BE2C (cell line): ENCODE measurements around the gene COPS3.
A peak's percentile ranks its signal among the peaks of the same experiment; 100 is the strongest.

ENCODE experiments used
- DNase-seq: peaks from one replicate; pipeline ENCODE4 v3.0.0-alpha.2; 2020
- H3K27me3 ChIP-seq: fragments of 250-450 bp; sonication (Bioruptor Pico); 2 replicates; pipeline ENCODE4 v1.5.1; 2020; ENCODE audit warnings: mild to moderate bottlenecking
- H3K36me3 ChIP-seq: fragments of 250-450 bp; sonication (Bioruptor Pico); 2 replicates; pipeline ENCODE4 v1.5.1; 2020; ENCODE audit warnings: mild to moderate bottlenecking
- H3K4me1 ChIP-seq: fragments of 250-450 bp; sonication (Bioruptor Pico); 2 replicates; pipeline ENCODE4 v1.5.1; 2020
- H3K4me3 ChIP-seq: 2 replicates; pipeline ENCODE4 v1.5.1; 2011; ENCODE audit warnings: low read depth, low read length
- H3K9me3 ChIP-seq: fragments of 250-450 bp; sonication (Bioruptor Pico); 2 replicates; pipeline ENCODE4 v1.5.1; 2020
- CTCF ChIP-seq: IDR thresholded peaks from 2 replicates; pipeline ENCODE4 v1.5.1; 2012; ENCODE audit warnings: mild to moderate bottlenecking, low read depth, low read length

The COPS3 gene

GRCh38 chr17:17314501-17315071 lies 33.5 kb upstream of the COPS3 start:
- H3K36me3 ChIP-seq = no peaks in the 10 kb centered on the region
- no peaks in the 10 kb centered on the region for H3K27me3 ChIP-seq
- H3K4me1 ChIP-seq = no peaks in the 10 kb centered on the region
- no peak overlapping the region for H3K4me3 ChIP-seq
- no peaks in the 10 kb centered on the region for H3K9me3 ChIP-seq
- TF ChIP-seq CTCF = no peak
- no peak for DNase-seq

GRCh38 chr17:17313350-17313991 lies 32.4 kb upstream of the COPS3 start:
- Histone ChIP-seq H3K9me3 (no peaks in the 10 kb centered on the region), H3K4me3 (no peak overlapping the region), H3K36me3 (no peaks in the 10 kb centered on the region), H3K27me3 (no peaks in the 10 kb centered on the region), H3K4me1 (no peaks in the 10 kb centered on the region)
- DNase-seq = peak; percentile 33
- TF ChIP-seq CTCF = peak; percentile 53

GRCh38 chr17:17309356-17309755 lies 28.3 kb upstream of the COPS3 start:
- H3K4me3 ChIP-seq = no peak overlapping the region
- no peak for TF ChIP-seq CTCF
- H3K36me3 ChIP-seq = no peaks in the 10 kb centered on the region
- no peaks in the 10 kb centered on the region for H3K4me1 ChIP-seq
- no peaks in the 10 kb centered on the region for H3K9me3 ChIP-seq
- no peaks in the 10 kb centered on the region for H3K27me3 ChIP-seq
- no peak for DNase-seq

- TF ChIP-seq CTCF = no peak
- Histone ChIP-seq H3K27me3 (no peaks in the 10 kb centered on the region), H3K4me1 (no peaks in the 10 kb centered on the region), H3K4me3 (no peak overlapping the region), H3K9me3 (no peaks in the 10 kb centered on the region), H3K36me3 (no peaks in the 10 kb centered on the region)
- DNase-seq = peak; percentile 63
Measured at GRCh38 chr17:17305281-17305801, 24.3 kb upstream of the COPS3 start.

GRCh38 chr17:17304521-17304985 lies 23.5 kb upstream of the COPS3 start:
- no peaks in the 10 kb centered on the region for H3K9me3 ChIP-seq
- no peak for TF ChIP-seq CTCF
- DNase-seq = no peak
- H3K4me1 ChIP-seq = no peaks in the 10 kb centered on the region
- H3K4me3 ChIP-seq = peak overlapping the region; percentile 55
- H3K27me3 ChIP-seq = no peaks in the 10 kb centered on the region
- no peaks in the 10 kb centered on the region for H3K36me3 ChIP-seq

GRCh38 chr17:17303847-17304490 lies 22.9 kb upstream of the COPS3 start:
- DNase-seq = no peak
- Histone ChIP-seq H3K4me1 (no peaks in the 10 kb centered on the region), H3K9me3 (no peaks in the 10 kb centered on the region), H3K4me3 (peak overlapping the region; percentile 55), H3K36me3 (no peaks in the 10 kb centered on the region), H3K27me3 (no peaks in the 10 kb centered on the region)
- TF ChIP-seq CTCF = no peak
